Tongue (tissue), 2 donors: Measurements from ENCODE around the gene PDE3A. TPM values are rescaled to one million over a fixed set of nuclear protein-coding genes. Genes with fewer than 3 reads are reported as not detected.
A peak's percentile ranks its signal among the peaks of the same experiment; 100 is the strongest.

Experiments
- DNase-seq: peaks from one replicate; pipeline ENCODE4 v3.0.0-alpha.2; 2015
- total RNA-seq: library from RNA; depleted of rRNA; stranded (reverse); fragments of >200 nt; gene quantifications from one replicate; pipeline ENCODE4 v1.2.3, GENCODE V29; 2014

PDE3A gene
- total RNA-seq, 1 donor from 2014 or later: 25.8 TPM

DNA sequence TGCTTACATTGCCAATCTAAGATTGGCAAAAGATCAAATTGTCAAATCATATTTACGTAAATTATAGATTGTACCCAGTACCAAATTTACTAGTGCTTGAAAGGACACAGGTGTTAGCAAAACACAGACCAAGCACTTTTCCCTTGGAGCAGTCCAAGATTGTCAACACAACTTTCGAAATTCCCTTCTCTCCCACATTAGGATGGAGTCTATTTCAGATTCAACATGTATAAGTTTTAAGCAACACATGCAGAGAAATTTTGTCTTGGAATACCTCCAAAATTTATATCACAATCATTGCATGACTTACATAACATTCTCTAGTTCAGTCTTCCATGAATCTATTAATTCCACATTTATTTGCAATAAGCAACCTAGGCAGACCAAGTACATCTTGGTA is 251.9 kb downstream of the PDE3A start:
- DNase-seq: no peak

DNA sequence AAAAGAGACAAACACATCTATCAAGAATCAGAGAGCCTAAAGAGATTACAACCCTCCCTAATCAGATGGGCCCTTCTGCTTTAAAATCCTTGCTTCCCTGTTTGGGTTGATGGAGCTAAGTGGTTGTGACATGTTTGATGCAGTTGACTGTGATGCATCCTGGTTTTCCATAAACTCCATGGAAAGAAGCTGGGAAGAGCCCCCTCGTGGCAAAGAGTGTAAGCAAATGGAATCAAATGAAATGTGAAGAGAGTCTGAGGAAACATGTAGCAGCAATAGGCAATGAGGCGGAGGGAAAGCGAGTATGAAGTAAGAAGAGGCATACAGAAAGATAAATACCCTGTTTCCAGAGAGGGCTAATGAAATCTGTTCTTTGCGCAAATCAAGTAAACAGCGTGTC is 256.4 kb downstream of the PDE3A start:
- DNase-seq: peak; percentile 50

DNA sequence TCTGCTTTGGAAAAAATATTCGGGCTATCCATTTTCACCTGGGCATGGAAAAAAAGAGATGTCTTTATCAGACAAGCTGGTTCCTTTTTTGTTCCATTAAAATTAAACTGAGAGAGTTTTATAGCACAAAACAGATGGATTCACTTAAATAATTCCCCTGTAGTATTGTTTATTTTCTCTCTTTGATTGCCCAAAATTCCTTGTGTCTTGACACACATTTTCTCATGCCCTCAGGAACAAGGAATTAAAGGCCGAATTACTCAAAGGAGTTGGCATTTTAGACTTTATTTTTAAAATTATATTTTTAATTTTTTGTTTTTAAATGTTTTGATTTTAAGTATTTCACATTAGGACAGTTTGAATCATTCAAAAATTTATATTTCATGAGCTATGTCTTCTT is 257.2 kb downstream of the PDE3A start:
- DNase-seq: no peak

DNA sequence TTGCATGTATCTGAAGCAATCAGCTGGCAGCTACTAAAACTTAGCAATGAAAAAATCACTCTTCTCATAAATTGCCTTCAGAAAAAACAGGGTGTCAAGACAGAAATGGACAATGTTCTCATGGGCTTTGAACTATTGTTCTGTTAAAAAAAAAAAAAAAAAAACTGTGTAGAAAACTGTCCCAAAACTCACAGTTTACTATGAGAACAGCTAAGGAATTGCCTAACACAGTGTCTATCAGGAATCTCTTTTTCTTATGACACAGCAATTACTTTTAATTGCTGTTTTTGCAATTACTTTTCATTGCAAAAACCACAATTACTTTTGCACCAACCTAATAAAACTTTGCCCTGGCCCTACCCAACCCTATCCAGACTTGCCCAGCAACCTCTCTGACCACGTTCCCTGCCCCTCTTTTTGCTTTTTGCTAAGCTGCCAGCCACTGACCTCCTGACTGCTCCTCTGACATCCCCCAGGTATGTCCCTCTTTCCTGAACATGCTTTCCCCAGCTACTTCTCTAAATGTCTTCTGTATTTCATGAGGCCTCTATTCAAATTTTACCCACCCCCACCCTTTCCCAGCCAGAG is 258.8 kb downstream of the PDE3A start:
- DNase-seq: no peak

DNA sequence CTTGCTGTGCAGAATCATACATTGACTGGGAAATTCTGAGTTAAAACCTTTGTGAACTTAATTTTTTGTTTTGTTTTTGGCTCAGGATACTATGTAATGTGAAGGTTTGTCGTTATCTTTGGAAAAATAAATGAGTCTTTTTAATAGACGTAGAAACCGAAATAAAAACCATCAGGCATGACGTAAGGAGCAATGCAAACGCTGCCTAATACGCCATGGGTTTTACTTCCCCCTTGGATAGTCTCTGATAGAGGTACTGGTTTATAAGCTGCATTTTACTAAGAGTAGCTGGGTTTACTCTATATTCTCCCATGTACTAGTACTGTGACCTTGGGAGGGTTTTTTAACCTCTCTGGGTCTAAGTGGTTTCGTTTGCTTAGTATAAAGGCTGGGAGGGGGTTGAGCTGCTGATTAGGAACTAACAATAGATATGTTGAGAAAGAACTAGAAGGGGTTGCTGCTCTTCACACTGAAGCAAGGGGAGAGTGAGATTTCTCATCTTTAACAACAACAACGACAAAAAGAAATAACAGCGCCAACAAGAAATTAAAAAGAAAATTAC is 260.0 kb downstream of the PDE3A start:
- no peak for DNase-seq

DNA sequence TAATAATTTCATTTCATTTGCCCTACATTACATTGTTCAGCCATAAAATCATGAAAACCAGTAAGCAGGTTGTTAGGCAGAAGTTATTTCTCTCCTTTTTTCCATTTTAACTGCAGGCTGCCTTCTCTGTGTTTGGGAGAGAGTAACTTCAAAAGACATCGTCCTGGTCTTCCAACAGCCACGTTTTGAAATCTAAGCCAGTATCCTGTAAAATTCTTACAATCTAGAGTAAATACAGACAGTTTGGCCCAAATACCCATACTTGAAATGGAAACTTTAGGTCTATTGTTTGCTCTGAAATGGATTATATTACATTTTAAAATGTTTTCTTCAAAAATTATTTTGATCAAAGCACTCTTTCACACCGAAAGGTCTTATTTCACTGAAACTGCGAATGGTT is 260.7 kb downstream of the PDE3A start:
- peak; percentile 40 for DNase-seq

DNA sequence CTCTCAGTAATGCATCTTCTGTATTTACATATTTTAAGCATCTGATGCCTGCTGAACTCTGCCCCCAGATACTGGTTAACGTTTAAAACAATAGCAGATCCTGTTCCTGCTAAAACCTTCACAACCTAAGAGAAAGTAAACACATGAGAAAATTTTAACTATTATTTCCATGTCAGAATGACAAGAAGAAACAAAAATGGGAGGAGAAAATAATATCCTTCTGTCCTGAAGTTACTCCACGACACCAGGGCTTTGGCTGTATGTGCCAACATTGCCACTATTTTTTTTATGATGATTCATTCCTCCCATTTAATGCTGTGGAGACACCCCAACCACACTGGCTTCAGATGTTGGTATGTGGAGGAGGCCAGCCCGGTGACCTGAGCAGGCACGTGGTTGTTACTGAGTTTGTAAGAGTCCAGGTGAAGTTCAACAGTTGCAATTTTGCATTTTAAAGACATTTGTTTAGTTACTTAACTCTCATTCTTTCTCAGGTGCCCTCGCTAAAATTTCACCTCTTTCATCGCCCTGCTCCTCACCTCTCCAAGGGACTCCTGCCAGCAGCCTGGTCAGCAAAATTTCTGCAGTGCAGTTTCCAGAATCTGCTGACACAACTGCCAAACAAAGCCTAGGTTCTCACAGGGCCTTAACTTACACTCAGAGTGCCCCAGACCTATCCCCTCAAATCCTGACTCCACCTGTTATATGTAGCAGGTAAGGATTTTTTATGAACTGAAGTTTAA is 261.2 kb downstream of the PDE3A start:
- DNase-seq: no peak

DNA sequence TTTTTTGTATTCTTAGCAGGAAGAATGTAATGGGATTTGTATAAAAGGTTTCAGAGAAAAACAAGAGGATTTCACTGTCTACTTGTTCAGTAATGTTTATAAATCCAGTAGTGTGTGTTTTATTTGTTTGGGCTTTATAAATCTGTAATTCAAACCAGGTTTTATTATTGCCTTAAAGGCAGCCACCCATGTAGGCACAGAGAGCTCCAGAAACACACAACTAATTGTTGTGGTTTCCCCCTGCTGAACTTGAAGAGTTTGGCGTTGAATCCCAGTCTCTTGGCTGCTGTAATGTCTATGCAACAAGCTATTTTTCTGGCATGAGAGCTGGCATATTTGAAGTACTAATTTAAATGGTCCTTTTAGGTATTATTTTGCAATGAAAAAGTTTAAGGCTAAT is 263.4 kb downstream of the PDE3A start:
- peak; percentile 50 for DNase-seq

DNA sequence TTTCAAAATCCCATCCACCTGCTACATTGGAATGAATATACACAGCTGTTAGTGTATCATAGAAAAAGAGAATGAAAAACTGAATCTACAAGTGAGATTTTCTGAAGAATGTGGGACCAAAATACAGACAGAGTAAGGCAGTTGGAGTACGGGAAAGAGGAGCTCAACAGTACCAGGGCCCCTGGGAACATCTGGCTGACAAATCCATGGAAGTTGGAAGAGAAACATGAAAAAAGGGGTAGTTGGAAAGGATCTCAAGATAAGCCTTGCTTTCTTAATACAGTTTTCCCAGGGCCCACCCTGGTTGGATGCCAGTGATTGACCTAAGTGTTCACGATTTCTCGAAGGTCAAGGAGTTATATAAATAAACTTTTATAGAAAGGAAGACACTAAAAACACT is 272.8 kb downstream of the PDE3A start:
- peak; percentile 57 for DNase-seq

DNA sequence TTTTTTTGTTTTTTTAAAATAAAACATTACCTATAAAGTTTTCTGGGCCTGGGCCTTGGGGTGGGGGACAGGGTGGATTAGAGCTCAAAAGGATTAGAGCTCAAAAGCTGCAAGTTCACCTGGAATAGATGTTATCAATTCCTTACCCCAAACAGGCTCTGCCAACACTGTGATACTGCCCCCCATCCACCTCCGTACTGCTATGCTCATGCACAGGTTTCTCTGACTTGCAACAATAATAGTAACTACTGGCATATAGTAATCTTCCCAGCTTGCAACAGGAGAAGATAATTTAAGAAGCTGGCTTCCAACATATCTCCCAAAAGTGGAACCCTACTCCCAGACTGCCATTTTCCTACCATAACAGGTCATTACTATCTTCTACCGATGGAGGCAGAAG is 275.5 kb downstream of the PDE3A start:
- DNase-seq: no peak

DNA sequence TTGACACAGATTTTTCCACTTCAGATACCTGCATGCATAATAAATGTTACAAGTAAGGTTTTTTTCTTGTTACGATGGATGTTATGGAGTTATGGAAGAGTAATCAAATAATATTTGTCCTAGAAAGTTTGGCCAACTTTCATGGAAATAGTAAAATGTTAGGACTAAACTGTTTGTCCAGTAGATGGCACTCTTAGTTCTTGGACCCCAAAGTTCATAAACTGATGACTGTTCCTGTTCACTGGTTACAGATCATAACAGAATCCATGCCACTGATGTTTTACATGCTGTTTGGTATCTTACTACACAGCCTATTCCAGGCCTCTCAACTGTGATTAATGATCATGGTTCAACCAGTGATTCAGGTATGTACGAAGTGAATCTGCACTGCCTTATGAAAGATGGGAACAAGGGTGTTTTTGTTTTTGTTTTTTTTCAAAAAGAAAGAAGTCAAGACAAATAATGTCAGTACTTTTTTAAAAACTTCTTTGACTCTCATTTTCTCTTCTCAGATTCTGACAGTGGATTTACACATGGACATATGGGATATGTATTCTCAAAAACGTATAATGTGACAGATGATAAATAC is 278.0 kb downstream of the PDE3A start:
- peak; percentile 60 for DNase-seq

DNA sequence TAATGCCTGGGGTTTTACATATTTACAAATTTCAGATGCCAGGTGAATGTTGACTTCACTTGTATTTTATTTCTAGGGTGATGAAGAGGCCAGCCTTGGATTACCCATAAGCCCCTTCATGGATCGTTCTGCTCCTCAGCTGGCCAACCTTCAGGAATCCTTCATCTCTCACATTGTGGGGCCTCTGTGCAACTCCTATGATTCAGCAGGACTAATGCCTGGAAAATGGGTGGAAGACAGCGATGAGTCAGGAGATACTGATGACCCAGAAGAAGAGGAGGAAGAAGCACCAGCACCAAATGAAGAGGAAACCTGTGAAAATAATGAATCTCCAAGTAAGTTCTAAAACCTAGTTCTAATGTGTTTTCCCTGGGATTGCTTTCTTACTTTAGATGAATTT is 285.5 kb downstream of the PDE3A start:
- DNase-seq: no peak

DNA sequence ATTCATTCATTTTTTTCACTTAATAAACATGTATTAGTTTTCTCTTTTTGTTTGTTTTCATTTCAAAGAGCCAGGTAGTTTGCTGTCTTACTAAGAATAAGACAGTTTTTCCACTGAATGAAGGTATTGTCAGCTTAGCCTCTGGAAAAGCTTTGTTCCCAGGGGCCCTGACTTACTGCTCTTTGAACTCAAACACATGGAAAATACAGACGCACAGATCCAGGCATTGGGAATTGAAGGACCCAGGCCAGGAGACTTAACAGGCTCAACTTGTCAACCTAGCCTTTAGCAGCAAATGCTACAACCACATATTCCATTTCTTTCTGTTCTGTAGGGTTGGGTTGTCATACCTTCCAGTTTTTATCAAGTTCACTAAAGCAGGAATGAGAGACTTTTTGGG is 288.3 kb downstream of the PDE3A start:
- peak; percentile 36 for DNase-seq

DNA sequence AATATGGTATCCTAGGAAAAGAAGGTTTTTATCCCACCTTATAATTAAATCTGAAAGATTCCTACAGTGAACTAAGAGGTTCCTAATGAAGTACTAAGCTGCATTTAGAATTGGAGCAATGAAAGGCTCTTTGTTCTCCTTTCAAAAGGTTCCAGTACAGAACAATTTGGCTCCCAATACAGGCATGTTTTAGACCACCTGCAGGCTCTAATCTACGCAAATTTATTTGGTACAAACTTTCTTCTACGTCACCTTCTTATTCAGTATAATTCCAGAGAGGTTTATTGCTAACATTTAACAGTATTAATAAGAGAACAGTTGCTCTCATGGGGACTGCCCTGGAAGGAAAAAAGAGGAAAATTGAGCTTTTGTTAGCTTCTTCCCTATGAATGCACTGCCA is 289.2 kb downstream of the PDE3A start:
- DNase-seq: no peak

DNA sequence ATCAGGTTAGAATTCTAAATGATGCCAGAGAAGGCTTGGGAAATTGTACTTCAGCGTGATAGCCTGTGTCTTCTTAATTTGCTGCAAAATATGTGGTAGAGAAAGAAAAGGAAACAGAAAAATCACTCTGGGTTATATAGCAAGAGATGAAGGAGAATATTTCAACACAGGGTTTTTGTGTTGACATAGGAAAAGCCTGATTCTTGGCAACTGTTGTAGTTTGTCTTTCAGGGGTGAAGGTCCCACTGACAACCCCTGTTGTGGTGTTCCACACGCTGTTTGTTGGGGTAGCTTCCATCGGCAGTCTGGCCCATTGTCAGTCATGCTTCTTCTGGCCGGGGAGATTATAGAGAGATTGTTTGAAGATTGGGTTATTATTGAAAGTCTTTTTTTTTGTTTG is 313.0 kb downstream of the PDE3A start:
- DNase-seq: no peak

DNA sequence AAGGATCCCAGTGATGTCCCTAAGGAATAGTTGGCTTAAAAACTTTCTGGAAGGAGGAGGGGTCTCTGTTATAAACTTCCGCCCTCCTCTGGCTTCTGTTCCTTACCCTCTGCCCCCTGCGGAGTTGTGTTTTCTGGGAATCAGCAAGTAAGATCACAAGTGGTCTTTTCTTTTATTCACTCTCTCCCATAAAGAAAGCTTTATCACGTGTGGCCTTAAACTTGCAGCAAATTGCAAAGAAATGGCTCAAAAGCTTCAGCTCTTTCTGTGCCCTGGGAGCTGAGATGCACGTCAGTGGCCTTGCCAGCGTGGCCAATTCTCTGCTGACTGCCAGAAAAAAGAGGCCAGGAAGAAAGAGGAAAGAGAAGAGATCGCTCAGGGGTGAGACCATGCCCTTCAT is 326.9 kb downstream of the PDE3A start, which contains the start of gene SLCO1C1:
Gene SLCO1C1 (plus strand): TSS at position 101 of the 400 bp plus-strand sequence. CDS start 4,245 bp downstream, outside the sequence.
- DNase-seq: no peak

DNA sequence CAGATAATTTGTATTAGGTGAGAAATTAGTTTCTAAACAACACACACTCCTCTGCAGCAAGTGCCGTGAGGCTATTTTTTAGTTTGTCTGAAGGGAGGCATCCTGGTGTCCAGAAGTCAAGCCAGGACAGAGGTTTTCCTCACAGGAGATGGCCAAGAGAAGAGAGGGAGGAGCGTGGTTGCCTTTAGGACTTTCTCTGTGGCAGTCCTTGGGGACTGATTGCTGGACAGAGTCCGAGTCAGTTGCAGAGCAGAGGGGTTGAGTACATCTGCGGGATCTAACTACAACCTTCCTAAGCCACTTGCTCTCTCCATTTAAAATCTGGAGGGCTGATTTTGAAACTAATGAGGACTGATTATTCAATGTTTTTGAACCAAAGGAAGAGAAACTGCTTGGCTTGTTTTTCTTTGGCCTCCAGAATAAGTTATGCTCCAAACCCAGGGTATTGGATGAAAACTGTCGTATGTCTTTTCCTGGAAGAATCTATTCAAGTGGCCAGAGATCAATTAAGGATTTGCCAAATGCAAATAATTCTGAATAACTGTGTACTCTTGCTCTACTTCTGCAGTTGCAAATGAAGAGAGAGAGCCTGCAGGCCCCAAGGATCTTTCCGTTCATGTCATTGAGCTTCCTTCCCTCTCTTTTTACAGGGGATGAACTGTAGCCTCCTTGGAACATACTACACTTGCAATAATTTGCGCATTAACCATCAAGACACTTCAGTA is 328.0 kb downstream of the PDE3A start:
- no peak for DNase-seq

DNA sequence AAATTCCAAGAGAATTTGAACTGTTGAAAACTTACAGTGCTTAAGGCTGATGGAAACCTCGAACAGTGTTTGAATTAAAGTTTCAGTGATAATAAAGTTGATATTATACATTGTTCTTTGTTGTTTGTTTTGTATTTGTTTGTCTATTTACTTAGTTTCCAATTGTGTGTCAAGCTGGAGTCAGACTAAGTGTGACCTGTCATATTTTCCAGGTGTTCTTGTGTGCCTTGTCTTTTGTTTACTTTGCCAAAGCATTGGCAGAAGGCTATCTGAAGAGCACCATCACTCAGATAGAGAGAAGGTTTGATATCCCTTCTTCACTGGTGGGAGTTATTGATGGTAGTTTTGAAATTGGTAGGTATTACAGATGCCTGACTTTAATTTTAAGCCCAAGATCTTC is 332.8 kb downstream of the PDE3A start:
- no peak for DNase-seq

DNA sequence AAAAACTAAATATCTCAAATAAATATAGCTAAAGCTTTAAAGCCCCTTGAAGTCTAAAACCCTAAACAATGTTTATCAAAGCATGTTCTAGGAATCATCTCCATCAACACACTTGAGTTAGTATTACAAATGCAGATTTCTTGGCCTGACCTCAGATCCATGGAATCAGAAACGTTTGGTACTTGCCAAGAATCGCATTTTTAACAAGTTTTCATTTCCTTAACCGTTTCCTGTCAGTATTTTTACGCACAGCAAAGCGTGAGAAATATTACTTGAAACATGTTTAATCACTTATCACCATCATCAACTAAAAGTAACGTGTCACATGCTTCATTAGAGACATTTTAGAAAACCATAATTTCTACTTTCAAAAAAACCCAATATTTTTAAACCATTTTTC is 336.5 kb downstream of the PDE3A start:
- peak; percentile 45 for DNase-seq

DNA sequence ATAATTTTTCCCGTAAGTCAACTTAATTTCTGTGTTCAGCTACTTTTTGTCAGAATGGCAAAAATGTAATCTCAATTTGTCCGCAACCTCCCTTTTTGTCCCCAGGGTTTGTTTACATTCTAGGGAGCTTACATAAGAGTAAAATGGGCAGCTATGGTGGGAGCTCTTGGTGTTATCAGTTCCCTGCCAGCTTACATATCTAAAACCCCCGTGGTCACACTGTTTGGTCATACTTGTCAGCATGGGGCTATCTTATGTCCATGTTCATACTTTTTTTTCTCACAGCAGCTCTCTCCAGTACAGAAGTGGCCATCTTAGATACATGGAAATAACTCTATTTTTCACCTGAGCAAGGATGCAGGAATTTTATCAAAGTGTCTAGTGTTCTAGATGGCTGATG is 343.5 kb downstream of the PDE3A start:
- DNase-seq: no peak

DNA sequence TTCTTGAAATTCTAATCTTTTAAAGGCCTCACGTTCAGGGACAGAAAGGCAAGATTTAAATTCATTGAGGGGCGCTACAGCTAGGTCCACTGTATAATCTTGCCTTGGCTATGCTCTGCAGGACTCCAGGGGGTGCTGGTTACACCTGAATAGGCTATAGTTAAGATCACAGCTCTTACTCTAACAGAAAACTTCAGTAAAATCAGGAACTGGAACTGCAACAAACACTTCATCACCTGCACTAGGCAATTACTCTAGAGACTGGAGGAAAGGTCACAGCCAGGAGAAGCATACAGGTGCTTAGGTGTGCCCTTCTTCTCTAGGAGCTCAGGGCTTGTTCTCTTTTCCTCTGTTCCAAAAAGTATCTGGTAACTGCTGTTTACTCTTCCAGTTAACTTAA is 347.7 kb downstream of the PDE3A start:
- DNase-seq: no peak

DNA sequence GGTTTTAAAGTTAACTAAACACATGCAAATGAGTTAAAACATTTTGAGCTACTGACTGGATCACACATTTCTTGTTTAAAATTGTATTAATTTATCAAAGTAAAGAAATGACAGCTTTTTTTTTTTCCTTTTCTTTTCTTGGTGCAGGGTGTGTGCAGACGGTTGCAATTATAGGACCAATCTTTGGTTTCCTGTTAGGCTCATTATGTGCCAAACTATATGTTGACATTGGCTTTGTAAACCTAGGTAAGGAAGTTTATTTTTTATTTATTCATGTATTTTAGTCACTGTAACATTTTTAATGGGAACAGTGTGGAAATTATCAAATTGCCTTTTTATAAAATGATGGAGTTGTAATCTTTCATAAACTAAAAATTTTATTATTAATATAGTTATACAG is 348.6 kb downstream of the PDE3A start:
- no peak for DNase-seq

DNA sequence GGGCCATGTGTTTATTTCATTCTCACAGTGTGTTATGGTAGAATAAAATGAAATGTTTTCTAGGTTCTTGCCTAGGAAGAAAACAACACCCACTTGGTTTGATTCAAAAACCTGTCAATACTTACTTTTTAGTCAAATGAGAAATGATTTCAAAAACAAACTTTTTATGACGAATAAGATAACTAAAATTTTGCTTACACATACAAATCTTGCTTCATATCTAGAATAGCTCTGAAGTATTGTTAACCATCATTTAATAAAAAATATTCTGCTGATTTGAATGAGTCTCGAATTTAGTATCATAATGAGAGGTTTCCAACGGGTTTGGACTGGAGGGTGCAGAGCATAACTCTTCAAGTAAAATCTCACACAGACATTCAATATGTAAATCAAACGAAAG is 350.0 kb downstream of the PDE3A start:
- DNase-seq: no peak
